HEK293T (cell line): ENCODE measurements around the gene ADTRP.
A peak's percentile ranks its signal among the peaks of the same experiment; 100 is the strongest.

Experiments used
- CTCF ChIA-PET: fragments of 350-600 bp; formaldehyde crosslinking; extraction: SDS; loops from one replicate; lab custom pipeline; 2021; ENCODE audit warnings: antibody characterized with exemption, inconsistent platforms; lab: Yijun Ruan, JAX
- POLR2A ChIA-PET: fragments of 350-600 bp; formaldehyde crosslinking; extraction: SDS; loops from one replicate; lab custom pipeline; 2020; ENCODE audit warnings: antibody characterized with exemption, inconsistent platforms; lab: Yijun Ruan, JAX
- DNase-seq: peaks from one replicate; pipeline ENCODE4 v3.0.0; 2012; ENCODE audit warnings: mixed read lengths; ENCODE audit errors: extremely low spot score
- ARNT ChIP-seq: fragments of 450-650 bp; IDR thresholded peaks from 2 replicates; pipeline ENCODE4 v1.6.1; 2017; ENCODE audit warnings: mild to moderate bottlenecking
- BHLHE40 ChIP-seq: fragments of 450-650 bp; IDR thresholded peaks from 2 replicates; pipeline ENCODE4 v1.6.1; 2016; ENCODE audit warnings: mild to moderate bottlenecking, moderate library complexity, borderline replicate concordance
- CTBP1 ChIP-seq: fragments of 450-650 bp; IDR thresholded peaks from 2 replicates; pipeline ENCODE4 v1.6.1; 2016; ENCODE audit warnings: borderline replicate concordance
- ELF4 ChIP-seq: fragments of 450-650 bp; IDR thresholded peaks from 2 replicates; pipeline ENCODE4 v1.6.1; 2017; ENCODE audit warnings: antibody characterized with exemption
- FOXA1 ChIP-seq: fragments of 450-650 bp; IDR thresholded peaks from 2 replicates; pipeline ENCODE4 v1.6.1; 2016; ENCODE audit warnings: mild to moderate bottlenecking
- FOXK2 ChIP-seq: fragments of 450-650 bp; IDR thresholded peaks from 2 replicates; pipeline ENCODE4 v1.6.1; 2016; ENCODE audit warnings: mild to moderate bottlenecking
- FOXM1 ChIP-seq: fragments of 450-650 bp; IDR thresholded peaks from 2 replicates; pipeline ENCODE4 v1.6.1; 2017; ENCODE audit warnings: mild to moderate bottlenecking, borderline replicate concordance
- HDGF ChIP-seq: fragments of 450-650 bp; IDR thresholded peaks from 2 replicates; pipeline ENCODE4 v1.6.1; 2017; ENCODE audit warnings: antibody characterized with exemption, borderline replicate concordance
- L3MBTL2 ChIP-seq: fragments of 450-650 bp; conservative IDR thresholded peaks from 2 replicates; pipeline ENCODE4 v1.6.1; 2016; ENCODE audit warnings: mild to moderate bottlenecking
- LEF1 ChIP-seq: fragments of 450-650 bp; IDR thresholded peaks from 2 replicates; pipeline ENCODE4 v1.6.1; 2017; ENCODE audit warnings: mild to moderate bottlenecking, borderline replicate concordance
- NFRKB ChIP-seq: fragments of 450-650 bp; IDR thresholded peaks from 2 replicates; pipeline ENCODE4 v1.6.1; 2016; ENCODE audit warnings: mild to moderate bottlenecking, moderate library complexity
- PKNOX1 ChIP-seq: fragments of 450-650 bp; IDR thresholded peaks from 2 replicates; pipeline ENCODE4 v1.6.1; 2016
- SP1 ChIP-seq: fragments of 450-650 bp; IDR thresholded peaks from 2 replicates; pipeline ENCODE4 v1.6.1; 2017
- SUZ12 ChIP-seq: fragments of 450-650 bp; IDR thresholded peaks from 2 replicates; pipeline ENCODE4 v1.6.1; 2016; ENCODE audit warnings: mild to moderate bottlenecking
- TARDBP ChIP-seq: fragments of 450-650 bp; IDR thresholded peaks from 2 replicates; pipeline ENCODE4 v1.6.1; 2016
- ZNF384 ChIP-seq: fragments of 450-650 bp; IDR thresholded peaks from 2 replicates; pipeline ENCODE4 v1.6.1; 2016

The ADTRP gene

GRCh38 chr6:11738661-11739375 is 39.8 kb downstream of the ADTRP start:
- ChIA-PET POLR2A (no interaction called here), CTCF (no interaction called here)
- TF ChIP-seq PKNOX1 (peak; percentile 50; the same call in 1 of the 2 replicates), FOXM1 (no peak)
- no peak for DNase-seq

- ChIA-PET CTCF (no interaction called here), POLR2A (no interaction called here)
- no peak for TF ChIP-seq NFRKB
- no peak for TF ChIP-seq LEF1
- no peak for TF ChIP-seq CTBP1
- no peak for DNase-seq
Observed at GRCh38 chr6:11738234-11738633, 40.4 kb downstream of the ADTRP start.

GRCh38 chr6:11736601-11737000 is 42.0 kb downstream of the ADTRP start:
- ChIA-PET POLR2A (no interaction called here), CTCF (no interaction called here)
- DNase-seq: no peak
- TF ChIP-seq NFRKB: no peak
- TF ChIP-seq LEF1: no peak
- no peak for TF ChIP-seq SP1
- TF ChIP-seq L3MBTL2: no peak
- TF ChIP-seq ARNT: no peak
- no peak for TF ChIP-seq ELF4
- no peak for TF ChIP-seq FOXA1
- TF ChIP-seq FOXM1: no peak
- no peak for TF ChIP-seq TARDBP
- no peak for TF ChIP-seq FOXK2
- no peak for TF ChIP-seq ZNF384
- no peak for TF ChIP-seq BHLHE40
- no peak for TF ChIP-seq PKNOX1
- TF ChIP-seq SUZ12: no peak
- no peak for TF ChIP-seq CTBP1
- TF ChIP-seq HDGF: no peak

GRCh38 chr6:11734861-11735613 is 43.6 kb downstream of the ADTRP start:
- TF ChIP-seq ZNF384 (no peak), LEF1 (no peak), HDGF (no peak), FOXA1 (no peak), FOXK2 (no peak), NFRKB (no peak), PKNOX1 (no peak), SUZ12 (no peak), FOXM1 (no peak), ELF4 (no peak), SP1 (no peak), CTBP1 (no peak), L3MBTL2 (no peak), TARDBP (no peak), ARNT (no peak), BHLHE40 (no peak)
- no peak for DNase-seq
- ChIA-PET POLR2A (no interaction called here), CTCF (no interaction called here)

GRCh38 chr6:11732036-11732631 is 46.5 kb downstream of the ADTRP start:
- ChIA-PET POLR2A (no interaction called here), CTCF (no interaction called here)
- DNase-seq: no peak
- no peak for TF ChIP-seq CTBP1
- no peak for TF ChIP-seq ELF4
- no peak for TF ChIP-seq FOXM1
- no peak for TF ChIP-seq TARDBP
- no peak for TF ChIP-seq HDGF
- no peak for TF ChIP-seq SUZ12
- TF ChIP-seq ARNT: no peak
- no peak for TF ChIP-seq PKNOX1
- TF ChIP-seq SP1: no peak
- no peak for TF ChIP-seq FOXK2
- no peak for TF ChIP-seq BHLHE40
- TF ChIP-seq FOXA1: no peak
- no peak for TF ChIP-seq LEF1
- no peak for TF ChIP-seq NFRKB
- no peak for TF ChIP-seq L3MBTL2
